ENCODE results near the gene SH3BP2.

GRCh38 chr4:2847302-2847871, 54.5 kb downstream of the SH3BP2 start:
- TF ChIP-seq CTCF (IDR thresholded peaks at IDR 0.05) = no peak
- TF ChIP-seq POLR2A (IDR thresholded peaks at IDR 0.05) = no peak
